HG02759 (cell line): ENCODE measurements around the gene TACC2.
"Not testable (repeated sequence)": the region's sequence is repeated elsewhere in the genome, so short reads cannot be mapped to it uniquely, and the experiment has no call there.

ENCODE experiments used
- ATAC-seq: cut with Tn5 transposase; IDR thresholded peaks from one replicate; pipeline ENCODE4 v1.9.1; 2021; ENCODE audit warnings: mild to moderate bottlenecking, moderate library complexity; ENCODE audit not compliant: unreplicated experiment

The TACC2 gene

DNA sequence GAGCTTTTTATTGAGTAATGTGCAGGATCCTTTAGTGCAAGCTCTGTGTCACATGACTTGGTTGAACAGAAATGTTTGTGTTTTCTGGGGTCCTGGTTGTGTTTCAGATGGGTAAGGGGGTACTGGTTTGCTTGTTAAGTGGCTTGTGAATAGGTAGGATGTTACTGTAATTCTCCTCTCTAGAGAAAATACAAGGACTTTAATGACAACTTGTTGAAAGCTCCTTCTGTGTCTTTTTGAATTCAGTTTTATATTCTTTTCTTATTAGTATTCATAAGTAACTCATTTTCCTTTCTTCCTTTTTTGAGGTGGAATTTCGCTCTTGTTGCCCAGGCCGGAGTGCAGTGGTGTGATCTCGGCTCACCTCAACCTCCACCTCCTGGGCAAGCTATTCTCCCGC is 196.7 kb downstream of the TACC2 start:
- ATAC-seq: no peak

DNA sequence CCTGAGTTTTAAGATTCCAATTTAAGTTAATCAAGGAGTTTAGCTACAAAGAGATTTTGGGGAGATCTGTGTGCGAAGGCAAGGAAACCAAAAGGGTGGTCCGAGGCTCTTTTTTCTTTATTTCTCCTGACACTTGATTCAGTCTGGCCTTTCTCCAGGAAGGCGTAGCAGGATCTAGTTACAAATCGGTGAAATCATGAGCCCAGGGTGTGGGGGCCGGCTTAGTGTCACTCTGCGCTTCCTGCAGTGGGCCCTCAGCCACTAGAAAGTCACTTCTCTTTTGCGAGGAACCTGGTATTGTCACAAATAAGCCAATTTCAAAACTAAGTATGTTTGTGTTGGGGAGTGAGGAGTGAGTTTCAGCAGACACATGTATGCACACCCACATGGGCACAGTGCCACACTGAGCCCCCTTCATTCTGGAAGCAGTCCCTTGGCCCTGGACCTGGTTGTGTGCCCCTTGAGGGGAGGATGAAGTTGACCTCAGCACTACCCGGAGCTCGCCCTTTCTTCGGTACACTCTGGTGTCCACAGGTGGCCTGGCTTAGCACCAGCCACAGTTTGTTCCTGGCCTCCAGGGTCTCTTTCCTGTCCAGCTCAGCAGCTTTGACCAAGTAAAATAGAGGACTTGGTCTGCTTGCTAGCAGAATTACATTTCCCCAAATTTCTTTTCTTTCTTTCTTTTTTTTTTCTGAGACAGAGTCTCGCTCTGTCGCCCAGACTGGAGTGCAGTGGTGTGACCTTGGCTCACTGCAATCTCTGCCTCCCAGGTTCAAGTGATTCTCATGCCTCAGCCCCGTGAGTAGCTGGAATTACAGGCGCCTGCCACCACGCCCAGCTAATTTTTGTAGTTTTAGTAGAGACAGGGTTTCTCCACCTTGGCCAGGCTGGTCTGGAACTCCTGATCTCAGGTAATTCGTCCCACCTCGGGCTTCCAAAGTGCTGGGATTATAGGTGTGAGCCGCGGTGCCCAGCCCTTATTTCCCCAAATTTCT is 198.2 kb downstream of the TACC2 start:
- ATAC-seq: no peak

DNA sequence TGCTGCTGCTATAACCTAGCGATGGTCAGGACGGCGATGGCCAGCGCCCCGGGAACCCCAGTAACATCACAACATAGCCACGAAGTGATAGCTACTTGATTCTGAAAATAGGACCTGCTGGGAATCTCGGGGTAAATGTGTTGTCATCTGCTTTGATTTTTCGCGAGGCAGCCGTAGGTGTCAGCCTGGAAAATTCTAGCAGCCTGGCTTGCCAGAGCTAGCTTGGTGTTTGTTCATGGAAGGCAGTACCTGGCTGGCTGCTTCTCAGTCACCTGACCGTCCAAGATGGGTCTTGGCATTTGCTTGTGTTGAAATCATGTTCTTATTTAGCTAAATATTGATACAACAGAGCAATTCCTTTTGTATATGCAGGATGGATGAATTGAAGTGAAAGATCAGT is 199.7 kb downstream of the TACC2 start:
- no peak for ATAC-seq

DNA sequence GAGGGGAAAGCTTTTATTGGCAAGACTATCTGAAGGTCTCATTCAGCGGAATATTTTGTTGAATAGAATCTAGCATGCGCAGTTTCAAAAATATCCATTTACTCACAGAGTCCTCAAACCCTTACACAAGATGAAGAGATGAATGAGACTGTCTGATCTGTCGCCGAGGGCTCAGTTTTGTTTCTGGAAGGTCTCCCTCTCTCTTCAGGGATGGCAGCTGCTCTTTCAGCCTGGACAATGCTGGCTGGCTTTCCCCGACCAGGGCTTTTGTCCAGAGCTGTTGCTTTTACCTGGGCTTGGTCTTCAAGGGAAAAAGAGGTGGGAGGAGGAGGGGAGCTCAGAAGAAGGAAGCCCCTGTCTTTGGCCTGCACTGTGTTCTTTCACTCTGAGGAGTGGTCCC is 200.2 kb downstream of the TACC2 start:
- ATAC-seq: no peak

DNA sequence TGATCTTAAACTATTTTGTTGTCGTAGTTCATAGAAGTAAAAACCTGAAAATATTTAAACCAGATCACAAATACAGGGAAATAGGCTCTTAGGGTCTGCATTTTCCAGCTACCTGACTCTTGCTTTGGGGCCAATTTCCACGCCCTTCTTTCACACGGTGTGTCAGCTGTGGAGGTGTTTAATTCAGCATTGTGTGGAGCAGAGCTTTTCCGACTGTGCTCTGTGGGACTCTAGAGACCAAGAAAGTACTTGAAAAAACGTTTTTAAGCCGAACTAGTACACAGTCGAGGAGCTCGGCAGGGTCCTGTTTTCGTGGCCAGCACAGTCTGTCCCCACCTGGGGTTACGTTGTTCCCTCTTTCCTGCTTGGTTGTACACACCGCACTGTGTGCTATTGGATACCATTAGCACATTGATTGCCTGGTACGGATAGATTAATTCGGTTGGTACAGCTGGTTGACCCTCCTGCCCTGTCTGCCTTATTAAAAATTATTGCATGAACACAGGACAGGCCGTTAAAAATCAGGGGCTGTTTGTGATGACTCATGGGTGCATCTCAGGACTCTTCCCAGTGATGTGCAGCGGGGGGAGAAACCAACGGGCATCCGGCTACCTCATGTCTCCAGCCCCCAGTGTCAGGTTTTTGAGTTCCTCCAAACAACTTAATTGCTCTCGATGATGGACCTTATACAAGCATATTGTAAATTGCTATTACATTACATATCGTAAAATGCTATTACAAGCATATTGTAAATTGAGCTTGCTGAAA is 201.4 kb downstream of the TACC2 start:
- ATAC-seq: no peak

DNA sequence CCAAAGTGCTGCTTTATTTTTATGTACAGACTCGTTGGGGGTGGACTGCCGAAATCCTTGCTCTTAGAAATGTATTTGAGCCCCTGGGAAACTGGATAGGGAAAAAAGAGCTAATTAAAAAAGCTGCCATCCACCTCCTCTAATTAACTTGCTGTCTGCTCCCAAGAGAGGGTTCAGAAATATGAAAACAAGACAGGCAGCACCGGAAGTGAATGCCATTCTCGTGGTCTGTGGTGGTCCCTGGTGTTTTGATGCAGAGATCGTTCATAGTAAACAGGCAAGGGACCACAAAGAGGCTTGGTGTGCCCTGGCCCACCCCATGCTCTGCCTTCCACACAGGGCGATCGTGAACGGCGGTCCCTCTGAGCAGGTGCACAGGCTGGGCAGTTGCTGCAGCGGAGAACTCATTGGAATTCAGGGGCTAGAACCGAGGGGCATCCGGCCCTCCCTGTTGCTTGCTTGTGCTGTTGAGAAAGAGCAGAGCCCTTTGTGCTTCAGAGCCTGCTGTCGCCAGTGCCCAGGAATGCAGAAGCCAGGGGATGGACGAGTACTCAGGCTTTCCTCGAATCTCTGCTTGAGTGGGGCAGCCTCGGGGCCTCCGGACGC is 203.1 kb downstream of the TACC2 start:
- ATAC-seq: no peak

DNA sequence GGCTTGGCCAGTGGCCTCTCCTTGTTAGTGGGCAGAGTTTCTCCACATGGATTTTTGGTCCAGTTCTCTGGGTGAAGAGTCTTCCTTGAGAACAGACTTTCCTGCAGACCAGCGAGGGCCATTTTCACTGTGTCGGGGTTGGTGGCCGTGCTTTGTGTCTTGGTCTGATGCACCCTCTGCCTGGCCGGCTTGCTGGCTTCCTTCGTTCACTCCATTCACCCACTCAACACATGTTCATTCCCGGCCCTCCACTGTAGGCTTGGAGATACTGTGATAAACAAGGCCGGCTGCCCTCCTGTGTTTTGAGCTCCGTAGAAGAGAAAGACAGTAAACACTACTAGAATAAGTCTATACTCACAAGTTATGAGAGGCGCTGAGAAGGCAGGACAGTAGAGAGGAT is 205.3 kb downstream of the TACC2 start:
- no peak for ATAC-seq

DNA sequence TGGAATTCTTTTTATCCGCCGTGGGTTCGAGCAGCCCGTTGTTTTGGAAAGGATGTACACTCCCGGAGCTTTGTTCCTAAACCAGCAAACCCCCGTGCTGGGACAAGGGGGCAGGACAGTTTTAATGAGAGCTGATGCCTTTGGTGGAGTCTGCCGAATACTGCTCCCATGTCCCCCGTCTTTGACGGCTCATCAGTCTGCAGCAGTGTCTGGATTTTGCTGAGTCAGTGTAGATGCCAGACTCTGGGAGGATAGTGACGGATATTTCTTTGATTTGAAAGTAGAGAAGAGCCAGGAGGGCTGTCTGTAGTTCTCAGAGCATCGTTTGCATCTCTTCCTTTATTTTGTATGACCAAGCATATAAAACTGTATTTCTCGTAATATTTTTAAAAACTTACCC is 207.3 kb downstream of the TACC2 start:
- no peak for ATAC-seq

DNA sequence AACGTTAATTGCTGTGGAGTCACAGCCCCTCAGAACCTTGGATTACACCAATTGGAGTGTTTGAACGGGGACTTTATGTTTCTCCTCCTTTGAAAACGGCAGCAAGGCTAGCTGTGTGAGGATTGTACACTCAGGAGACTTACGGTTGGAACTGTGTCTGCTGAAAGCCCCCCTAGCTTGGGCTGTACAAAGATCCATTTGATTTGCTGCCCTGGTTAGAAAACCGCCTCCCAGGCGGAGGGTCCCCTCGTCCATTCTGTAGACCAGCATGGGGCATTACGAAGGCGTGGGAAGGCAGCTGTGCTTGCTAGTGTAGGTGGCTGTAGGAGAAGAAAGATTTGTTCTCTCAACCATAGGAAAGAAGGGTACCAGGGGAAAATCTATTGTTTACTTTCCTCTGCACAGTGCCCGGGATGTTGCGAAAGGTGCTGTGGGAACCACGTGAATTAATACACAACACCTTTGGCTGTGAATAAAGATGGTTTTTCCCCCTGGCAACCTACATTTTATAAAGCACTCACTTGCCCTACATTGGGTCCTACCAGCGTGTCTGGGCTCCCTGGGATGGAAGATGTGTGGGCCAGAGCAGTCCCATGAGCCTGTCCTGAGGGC is 208.8 kb downstream of the TACC2 start:
- ATAC-seq: no peak

DNA sequence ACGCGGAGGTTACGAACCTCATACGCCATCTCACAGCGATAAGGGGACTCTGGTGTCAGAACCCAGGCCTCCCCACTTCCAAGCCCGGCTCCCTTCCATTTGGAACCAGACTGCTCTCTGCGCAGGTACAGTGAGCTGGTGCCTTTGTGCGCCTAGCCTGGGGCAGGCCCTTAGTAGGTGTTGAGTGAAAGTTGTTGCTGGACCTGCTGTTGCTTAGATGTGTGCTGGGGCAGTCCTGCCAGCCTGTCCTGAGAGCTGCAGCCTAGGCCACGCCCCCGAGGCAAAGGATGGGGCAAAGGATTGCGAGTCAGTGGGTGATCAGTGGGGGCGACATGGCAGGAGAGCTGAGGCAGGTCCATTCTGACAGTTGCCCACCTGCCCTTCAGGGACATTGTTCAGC is 209.7 kb downstream of the TACC2 start:
- ATAC-seq: no peak

DNA sequence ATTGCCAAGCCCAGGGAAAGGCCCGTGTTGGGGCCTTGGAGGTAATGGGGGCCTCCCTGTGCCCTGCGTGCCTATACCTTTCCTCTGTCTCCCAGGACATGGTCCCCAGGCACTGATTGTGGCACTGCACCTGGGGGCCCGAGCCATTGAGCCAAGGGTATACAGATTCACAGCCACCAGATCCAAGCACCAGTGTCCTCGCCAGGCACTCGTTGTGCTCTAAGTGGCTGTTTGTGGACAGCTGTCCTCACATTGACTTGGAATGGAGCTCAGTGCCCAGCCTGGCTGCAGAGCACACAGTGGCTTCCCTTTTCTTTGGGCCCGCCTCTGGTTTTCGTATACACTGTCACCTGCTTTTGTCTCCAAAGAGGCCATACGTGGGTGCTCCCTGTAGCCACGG is 210.1 kb downstream of the TACC2 start:
- no peak for ATAC-seq

DNA sequence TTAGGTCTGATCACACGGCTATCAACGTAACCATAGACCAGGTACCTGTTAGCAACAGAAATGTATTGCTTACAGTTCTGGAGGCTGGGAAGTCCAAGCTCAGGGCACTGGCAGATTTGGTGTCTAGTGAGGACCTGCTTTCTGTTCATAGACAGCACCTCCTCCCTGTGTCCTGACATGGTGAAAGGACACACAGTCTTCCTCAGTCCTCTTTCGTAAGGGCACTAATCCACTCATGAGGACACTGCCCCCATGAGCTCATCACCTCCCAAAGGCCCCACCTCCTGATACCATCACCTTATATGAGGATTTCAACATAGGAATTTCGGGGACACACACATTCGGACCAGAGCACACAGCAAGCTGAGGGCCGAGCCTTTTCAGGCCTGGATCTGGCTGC is 210.7 kb downstream of the TACC2 start:
- no peak for ATAC-seq

DNA sequence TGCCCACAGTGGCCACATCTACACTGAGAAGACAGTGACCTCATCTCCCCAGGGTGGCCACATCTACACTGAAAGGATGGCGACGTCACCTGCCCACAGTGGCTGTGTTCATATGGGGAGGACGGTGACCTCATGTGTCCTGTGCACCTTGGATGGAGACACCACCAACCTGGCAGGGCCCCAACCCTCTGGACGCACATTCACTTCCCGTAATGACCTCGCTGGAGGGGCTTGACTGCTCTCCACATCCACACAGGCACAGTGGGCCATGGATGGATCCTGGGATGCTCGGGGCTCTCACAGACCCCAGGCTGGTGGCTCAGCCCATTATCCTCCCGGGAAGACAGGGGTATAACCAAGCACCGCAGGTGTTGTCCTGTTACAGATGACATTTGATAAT is 212.4 kb downstream of the TACC2 start:
- no peak for ATAC-seq

DNA sequence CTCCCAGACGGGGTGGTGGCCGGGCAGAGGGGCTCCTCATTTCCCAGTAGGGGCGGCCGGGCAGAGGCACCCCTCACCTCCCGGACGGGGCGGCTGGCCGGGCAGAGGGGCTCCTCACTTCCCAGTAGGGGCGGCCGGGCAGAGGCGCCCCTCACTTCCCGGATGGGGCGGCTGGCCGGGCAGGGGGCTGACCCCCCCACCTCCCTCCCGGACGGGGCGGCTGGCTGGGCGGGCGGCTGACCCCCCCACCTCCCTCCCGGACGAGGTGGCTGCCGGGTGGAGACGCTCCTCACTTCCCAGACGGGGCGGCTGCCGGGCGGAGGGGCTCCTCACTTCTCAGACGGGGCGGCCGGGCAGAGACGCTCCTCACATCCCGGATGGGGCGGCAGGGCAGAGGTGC is 214.2 kb downstream of the TACC2 start:
- not testable (repeated sequence) for ATAC-seq

DNA sequence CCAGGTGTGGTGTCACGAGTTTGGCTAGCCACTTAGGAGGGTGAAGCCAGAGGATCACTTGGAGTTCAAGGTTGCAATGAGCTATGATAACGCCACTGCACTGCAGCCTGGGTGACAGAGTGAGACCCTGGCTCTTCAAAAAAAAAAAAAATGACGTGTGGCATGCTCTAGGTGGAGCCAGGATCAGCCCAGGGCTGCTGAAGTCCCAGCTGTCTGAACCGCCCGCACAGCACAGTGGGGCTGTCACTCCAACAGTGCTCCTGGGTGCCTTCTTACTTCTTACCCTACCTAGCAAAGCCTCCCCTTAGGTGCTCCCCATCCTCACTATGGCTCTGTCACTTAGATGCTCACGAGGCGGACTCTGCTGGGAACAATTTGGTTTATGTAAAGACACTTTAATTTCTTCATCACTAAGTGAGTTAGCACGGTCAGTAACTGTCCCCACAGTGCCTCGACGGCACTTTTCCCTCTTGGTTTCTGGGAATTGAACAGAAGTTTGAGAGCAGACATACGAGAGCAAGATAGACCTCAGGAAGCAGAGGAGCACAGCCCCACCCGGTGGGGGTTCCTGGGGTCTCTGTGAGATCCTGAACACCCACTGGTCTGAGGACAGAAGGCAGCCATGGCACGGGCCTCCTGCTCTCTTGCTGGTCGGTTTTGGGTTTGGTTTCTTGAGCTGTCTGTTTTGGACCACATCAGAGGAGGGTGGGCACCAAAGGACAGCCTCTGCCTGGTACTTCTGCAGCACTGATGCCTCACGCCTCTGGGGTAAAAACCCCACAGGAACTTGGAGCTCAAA is 215.9 kb downstream of the TACC2 start:
- ATAC-seq: no peak

DNA sequence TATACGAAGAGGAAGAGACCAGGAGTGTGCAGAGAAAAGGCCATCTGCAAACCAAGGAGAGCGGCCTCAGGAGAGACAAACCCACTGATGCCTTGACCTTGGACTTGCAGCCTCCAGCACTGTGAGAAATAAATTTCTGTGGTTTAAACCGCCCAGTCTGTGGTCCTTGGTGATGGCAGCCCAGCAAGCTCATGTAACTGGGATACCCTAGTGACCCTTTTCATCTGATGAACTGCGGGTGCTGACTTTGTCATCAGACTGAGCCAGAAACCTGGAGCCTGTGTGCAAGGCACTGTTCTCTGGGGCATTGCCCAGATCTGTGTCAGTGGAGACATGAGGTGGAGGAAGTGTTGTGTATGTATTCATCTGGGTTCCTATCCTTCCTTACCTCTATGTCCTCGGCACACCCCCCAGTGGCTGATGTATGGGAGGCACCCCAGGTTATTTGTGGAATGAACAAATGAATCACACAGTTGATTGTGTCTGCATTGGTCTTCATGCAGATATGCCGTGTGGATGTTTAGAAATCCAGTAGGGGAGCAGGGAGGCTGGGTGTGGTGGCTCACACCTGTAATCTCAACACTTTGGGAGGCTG is 217.6 kb downstream of the TACC2 start:
- no peak for ATAC-seq

DNA sequence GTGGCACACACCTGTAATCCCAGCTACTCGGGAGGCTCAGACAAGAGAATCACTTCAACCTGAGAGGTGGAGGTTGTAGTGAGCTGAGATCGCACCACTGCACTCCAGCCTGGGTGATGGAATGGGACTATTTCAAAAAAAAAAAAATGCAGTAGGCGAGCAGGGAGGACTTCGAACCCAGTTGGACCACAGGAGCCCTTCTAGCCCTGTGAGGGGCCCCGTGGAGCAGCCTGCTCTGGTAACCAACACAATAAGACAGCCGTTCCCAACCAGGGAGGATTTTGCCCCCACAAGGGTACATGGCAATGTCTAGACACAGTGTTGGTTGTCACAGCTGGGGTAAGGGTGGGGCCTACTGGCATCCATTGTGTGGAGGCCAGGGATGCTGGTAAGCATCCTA is 218.2 kb downstream of the TACC2 start:
- ATAC-seq: no peak

DNA sequence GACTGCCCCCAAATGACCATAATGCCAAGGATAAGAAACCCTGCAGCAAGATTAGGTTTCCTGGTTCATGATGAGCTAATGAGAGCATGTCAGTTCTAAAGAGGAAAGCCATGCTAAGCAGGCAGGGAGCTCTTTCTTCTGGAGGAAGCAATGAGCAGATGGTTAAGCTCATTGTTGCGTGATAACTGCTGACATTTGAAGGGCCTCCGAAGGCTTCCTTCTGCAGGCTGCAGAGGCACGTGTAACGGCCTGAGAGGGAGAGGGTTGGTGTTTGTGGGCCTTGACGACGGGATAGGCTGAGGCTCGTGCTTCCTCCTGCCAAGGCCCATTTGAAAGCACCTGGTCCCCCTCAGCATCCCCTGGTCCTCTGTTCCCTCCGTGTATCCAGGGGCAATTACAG is 218.6 kb downstream of the TACC2 start:
- no peak for ATAC-seq

DNA sequence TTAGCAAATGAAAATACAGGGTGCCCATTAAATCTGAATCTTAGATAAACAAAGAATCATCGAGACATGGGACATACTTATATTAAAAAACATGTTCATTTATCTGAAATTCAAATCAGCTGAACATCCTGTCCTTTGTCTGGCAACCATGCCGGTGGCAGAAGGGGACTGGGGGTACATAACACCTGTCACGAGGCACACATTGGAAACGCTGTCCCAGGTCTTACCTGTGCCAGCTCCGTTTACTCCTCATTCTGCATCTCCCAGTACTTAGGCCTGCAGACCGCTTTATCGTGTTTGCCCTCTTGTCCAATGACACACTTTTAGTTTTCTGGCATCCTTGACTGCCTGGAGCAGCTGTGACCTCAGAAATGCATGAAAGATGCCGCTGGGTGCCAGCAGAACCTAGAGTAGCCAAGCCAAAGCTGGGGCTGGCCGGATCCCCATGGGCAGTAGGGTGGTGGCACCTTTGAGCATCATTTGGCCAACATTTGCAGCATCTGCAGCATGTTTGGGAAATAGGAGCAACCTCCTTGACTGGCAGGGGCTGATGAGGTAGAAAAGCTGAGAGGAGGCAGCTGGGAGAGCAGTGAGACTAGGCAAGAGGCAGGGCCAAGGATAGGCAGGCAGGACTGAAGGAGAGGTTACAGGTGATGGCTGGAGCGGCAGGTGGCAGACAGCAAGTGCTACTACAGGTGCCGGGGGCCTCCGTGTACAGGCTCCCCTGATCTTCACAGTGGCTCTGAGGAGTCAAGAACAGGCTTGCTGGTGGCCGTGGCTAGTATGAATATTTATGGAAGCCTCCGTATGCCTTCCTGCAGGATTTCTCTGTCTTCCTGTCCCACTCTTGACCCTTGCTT is 219.8 kb downstream of the TACC2 start:
- no peak for ATAC-seq
